Measurements from ENCODE around the gene RSAD2. TPM values are rescaled to one million over a fixed set of nuclear protein-coding genes. Genes with fewer than 3 reads are reported as not detected.
A peak's percentile ranks its signal among the peaks of the same experiment; 100 is the strongest.

Gene RSAD2
- total and polyA plus RNA-seq, 9 of the 15 experiments (the other 6 are each of a cell fraction or from before 2014, with no cell fraction given): 0.15 to 1.4 (median 0.28) TPM

- TF ChIP-seq ZNF239 (CRISPR knock-in tag; IDR thresholded peaks at IDR 0.05) (no peak), THAP12 (CRISPR knock-in tag; IDR thresholded peaks at IDR 0.05) (no peak), PCBP2 (IDR thresholded peaks at IDR 0.05; ENCODE audit: low read depth, low read length, poor library complexity, severe bottlenecking) (no peak), FOSL1 (tag; conservative IDR thresholded peaks at IDR 0.05) (peak; percentile 95), RBBP5 (IDR thresholded peaks at IDR 0.05; ENCODE audit: borderline replicate concordance, insufficient read depth, low read length, poor library complexity, severe bottlenecking) (peak; percentile 48), NCOR1 (IDR thresholded peaks at IDR 0.05) (peak; percentile 82), SOX6 (IDR thresholded peaks at IDR 0.05) (peak; percentile 67; the same call in 1 of the 2 replicates), E4F1 (CRISPR knock-in tag; IDR thresholded peaks at IDR 0.05; ENCODE audit: borderline replicate concordance) (no peak), ZNF197 (CRISPR knock-in tag; IDR thresholded peaks at IDR 0.05; ENCODE audit: low read depth) (0 out of 2 replicates have a peak, but pooled peaks have one; percentile 34), ZBTB2 (IDR thresholded peaks at IDR 0.05) (peak; percentile 56; the same call in 1 of the 2 replicates), EHMT2 (IDR thresholded peaks at IDR 0.05) (peak; percentile 60; the same call in 1 of the 2 replicates), JUND (IDR thresholded peaks at IDR 0.05; ENCODE audit: borderline replicate concordance, low read depth, low read length) (peak; percentile 95), JUND (tag; IDR thresholded peaks at IDR 0.05; ENCODE audit: borderline replicate concordance, low read depth, low read length) (peak; percentile 86; the same call in 2 of the 3 replicates), MCM5 (IDR thresholded peaks at IDR 0.05; ENCODE audit: low read depth) (no peak), STAT5A (IDR thresholded peaks at IDR 0.05; ENCODE audit: borderline replicate concordance, low read length) (peak; percentile 68), ZNF175 (CRISPR knock-in tag; IDR thresholded peaks at IDR 0.05; ENCODE audit: low read depth) (peak; percentile 47; the same call in 1 of the 2 replicates), ZNF696 (CRISPR knock-in tag; conservative IDR thresholded peaks at IDR 0.05) (no peak), SMAD3 (CRISPR knock-in tag; conservative IDR thresholded peaks at IDR 0.05) (no peak), GATAD2A (IDR thresholded peaks at IDR 0.05) (no peak), ZNF699 (CRISPR knock-in tag; IDR thresholded peaks at IDR 0.05; ENCODE audit: insufficient replicate concordance) (no peak), CCNT2 (IDR thresholded peaks at IDR 0.05; ENCODE audit: borderline replicate concordance, extremely low read depth, insufficient read length, low read depth, low read length) (peak; percentile 61), MAZ (CRISPR knock-in tag; conservative IDR thresholded peaks at IDR 0.05 in 1 of 2, IDR thresholded peaks at IDR 0.05 in 1 of 2) (0 out of 4 replicates have a peak, but pooled peaks of 1 of the 2 experiments have one; percentile 21), SMARCA4 (IDR thresholded peaks at IDR 0.05) (peak; percentile 96), ZEB2 (IDR thresholded peaks at IDR 0.05) (peak; percentile 75; the same call in 1 of the 2 replicates)
These were observed 8.4 kb downstream of the RSAD2 start (continued) for GRCh38 chr2:6885968-6886367.
